HL-60 (cell line): ENCODE results near the gene CD38.

Source experiments
- GABPA ChIP-seq: IDR thresholded peaks from 2 replicates; pipeline ENCODE4 v1.6.1; 2012; ENCODE audit warnings: low read depth
- POLR2AphosphoS5 ChIP-seq: IDR thresholded peaks from 2 replicates; pipeline ENCODE4 v1.6.1; 2012; ENCODE audit warnings: low read depth
- TF ChIP-seq, protein P1 (sequence below): IDR thresholded peaks from one replicate; pipeline ENCODE4 v1.5.1; 2011; ENCODE audit warnings: low read length, control low read depth, inconsistent platforms; ENCODE audit not compliant: insufficient read depth
- TF ChIP-seq, protein P2 (sequence below): IDR thresholded peaks from 2 replicates; pipeline ENCODE4 v1.6.1; 2012; ENCODE audit warnings: low read depth; ENCODE audit not compliant: insufficient replicate concordance

DNA sequence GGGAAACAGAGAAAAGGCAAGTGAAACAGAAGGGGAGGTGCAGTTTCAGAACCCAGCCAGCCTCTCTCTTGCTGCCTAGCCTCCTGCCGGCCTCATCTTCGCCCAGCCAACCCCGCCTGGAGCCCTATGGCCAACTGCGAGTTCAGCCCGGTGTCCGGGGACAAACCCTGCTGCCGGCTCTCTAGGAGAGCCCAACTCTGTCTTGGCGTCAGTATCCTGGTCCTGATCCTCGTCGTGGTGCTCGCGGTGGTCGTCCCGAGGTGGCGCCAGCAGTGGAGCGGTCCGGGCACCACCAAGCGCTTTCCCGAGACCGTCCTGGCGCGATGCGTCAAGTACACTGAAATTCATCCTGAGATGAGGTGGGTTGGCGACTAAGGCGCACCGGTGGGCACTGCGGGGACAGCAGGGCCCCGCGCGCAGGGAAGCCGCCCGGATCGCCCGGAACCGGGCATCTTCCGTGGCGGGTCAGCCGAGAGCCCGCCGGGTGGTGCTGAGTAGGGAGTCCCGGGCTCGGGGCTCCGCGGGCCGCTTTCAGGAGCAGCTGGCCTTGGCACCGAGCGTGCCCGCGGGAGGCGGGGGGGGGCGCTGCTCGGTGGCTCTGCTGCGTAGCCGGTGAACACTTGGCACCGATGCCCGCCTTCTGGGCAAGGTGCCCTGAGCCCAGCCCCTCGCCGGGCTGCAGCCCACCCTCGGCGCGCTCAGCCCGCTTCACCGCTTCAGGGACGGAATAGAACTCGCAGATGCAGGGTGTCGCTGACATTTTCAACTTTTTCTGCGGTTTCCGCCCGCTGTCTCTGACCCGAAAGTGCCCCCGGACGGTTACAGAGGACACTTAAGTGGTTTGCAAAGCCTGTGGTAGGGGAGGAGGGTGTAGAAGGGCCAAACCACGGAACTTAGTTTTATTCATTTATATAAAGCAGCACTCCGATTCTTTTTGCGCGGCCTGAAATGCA lies at the start of gene CD38:
- TF ChIP-seq, protein P1, sequence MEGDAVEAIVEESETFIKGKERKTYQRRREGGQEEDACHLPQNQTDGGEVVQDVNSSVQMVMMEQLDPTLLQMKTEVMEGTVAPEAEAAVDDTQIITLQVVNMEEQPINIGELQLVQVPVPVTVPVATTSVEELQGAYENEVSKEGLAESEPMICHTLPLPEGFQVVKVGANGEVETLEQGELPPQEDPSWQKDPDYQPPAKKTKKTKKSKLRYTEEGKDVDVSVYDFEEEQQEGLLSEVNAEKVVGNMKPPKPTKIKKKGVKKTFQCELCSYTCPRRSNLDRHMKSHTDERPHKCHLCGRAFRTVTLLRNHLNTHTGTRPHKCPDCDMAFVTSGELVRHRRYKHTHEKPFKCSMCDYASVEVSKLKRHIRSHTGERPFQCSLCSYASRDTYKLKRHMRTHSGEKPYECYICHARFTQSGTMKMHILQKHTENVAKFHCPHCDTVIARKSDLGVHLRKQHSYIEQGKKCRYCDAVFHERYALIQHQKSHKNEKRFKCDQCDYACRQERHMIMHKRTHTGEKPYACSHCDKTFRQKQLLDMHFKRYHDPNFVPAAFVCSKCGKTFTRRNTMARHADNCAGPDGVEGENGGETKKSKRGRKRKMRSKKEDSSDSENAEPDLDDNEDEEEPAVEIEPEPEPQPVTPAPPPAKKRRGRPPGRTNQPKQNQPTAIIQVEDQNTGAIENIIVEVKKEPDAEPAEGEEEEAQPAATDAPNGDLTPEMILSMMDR, result no peak
- TF ChIP-seq POLR2AphosphoS5 (peak; percentile 83), GABPA (no peak)
- TF ChIP-seq, protein P2, sequence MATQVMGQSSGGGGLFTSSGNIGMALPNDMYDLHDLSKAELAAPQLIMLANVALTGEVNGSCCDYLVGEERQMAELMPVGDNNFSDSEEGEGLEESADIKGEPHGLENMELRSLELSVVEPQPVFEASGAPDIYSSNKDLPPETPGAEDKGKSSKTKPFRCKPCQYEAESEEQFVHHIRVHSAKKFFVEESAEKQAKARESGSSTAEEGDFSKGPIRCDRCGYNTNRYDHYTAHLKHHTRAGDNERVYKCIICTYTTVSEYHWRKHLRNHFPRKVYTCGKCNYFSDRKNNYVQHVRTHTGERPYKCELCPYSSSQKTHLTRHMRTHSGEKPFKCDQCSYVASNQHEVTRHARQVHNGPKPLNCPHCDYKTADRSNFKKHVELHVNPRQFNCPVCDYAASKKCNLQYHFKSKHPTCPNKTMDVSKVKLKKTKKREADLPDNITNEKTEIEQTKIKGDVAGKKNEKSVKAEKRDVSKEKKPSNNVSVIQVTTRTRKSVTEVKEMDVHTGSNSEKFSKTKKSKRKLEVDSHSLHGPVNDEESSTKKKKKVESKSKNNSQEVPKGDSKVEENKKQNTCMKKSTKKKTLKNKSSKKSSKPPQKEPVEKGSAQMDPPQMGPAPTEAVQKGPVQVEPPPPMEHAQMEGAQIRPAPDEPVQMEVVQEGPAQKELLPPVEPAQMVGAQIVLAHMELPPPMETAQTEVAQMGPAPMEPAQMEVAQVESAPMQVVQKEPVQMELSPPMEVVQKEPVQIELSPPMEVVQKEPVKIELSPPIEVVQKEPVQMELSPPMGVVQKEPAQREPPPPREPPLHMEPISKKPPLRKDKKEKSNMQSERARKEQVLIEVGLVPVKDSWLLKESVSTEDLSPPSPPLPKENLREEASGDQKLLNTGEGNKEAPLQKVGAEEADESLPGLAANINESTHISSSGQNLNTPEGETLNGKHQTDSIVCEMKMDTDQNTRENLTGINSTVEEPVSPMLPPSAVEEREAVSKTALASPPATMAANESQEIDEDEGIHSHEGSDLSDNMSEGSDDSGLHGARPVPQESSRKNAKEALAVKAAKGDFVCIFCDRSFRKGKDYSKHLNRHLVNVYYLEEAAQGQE, result no peak
